ENCODE measurements around the gene TMEM72. TPM values are rescaled to one million over a fixed set of nuclear protein-coding genes. Genes with fewer than 3 reads are reported as not detected.
A peak's percentile ranks its signal among the peaks of the same experiment; 100 is the strongest.

The TMEM72 gene
- total RNA-seq, 1 donor from 2014 or later = not detected

DNA sequence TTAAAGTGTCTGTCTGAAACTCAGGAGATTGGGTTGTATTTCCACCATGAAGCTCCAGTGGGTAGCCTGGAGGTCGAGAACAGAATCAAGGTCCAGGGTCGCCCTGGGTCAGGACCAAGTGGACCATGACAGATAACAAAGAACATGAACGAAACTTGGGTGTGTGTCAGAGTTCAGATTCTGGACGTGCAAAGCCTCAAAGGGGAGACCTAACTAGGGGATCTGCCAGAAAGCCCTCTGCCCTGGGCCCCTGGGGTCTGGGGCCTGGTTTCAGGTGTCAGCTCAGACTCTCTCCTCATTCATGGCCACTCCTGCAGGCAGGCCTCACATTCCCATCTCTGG lies 50.1 kb downstream of the TMEM72 start:
- TF ChIP-seq POLR2AphosphoS5 (IDR thresholded peaks at IDR 0.05; ENCODE audit: insufficient read depth in 1 of 2, low read depth in 1 of 2) (no peak), POLR2A (IDR thresholded peaks at IDR 0.05) (no peak)
- TF ChIP-seq, protein P1, sequence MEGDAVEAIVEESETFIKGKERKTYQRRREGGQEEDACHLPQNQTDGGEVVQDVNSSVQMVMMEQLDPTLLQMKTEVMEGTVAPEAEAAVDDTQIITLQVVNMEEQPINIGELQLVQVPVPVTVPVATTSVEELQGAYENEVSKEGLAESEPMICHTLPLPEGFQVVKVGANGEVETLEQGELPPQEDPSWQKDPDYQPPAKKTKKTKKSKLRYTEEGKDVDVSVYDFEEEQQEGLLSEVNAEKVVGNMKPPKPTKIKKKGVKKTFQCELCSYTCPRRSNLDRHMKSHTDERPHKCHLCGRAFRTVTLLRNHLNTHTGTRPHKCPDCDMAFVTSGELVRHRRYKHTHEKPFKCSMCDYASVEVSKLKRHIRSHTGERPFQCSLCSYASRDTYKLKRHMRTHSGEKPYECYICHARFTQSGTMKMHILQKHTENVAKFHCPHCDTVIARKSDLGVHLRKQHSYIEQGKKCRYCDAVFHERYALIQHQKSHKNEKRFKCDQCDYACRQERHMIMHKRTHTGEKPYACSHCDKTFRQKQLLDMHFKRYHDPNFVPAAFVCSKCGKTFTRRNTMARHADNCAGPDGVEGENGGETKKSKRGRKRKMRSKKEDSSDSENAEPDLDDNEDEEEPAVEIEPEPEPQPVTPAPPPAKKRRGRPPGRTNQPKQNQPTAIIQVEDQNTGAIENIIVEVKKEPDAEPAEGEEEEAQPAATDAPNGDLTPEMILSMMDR (IDR thresholded peaks at IDR 0.05) = no peak
- DNase-seq (ENCODE audit: extremely low spot score in 2 of 2) = peak in 1 of 2 donors; percentile 86
- H3K36me3 ChIP-seq = no peaks in the 10 kb centered on the region

DNA sequence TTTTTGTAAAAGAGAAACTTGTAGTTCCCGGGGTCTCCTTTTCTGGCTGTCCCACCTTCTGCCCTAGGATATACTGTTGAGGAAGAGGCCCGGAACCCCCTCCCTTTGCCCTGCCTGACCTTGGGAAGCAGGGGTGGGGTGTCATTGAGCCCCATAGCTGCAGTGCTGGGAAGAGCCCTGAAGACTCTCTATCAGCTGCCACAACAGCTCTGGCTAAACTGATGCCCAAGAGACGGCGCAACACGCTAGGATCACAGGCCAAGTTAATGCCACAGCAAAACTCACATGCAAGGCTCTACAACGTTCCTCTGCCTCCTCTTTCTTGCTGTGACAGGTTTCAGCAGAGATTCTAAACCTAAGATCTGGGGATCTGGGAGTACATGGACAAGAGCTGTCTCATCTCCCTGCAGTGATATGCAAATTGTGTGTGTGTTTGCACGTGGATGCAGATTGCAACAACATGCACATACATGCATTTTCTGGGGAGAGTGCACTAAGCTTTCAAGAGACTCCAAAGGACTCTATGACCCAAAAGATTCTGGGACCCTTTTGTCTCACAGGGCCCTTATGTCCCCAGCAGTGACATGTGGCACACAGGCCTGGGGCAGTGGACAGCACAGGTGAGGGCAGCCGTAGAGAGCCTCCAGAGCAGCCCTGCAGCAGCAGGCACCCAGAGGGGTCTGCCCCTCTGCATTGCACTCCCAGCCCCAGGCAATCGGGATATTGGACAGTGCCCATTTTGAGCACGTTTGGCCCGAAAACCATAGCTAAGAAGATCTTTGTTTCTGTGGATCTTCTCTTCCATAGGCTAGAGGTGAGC lies 51.0 kb downstream of the TMEM72 start:
- H3K4me1 ChIP-seq = peaks cover 67% of the 10 kb centered on the region
- no peaks in the 10 kb centered on the region for H3K9me3 ChIP-seq
- H3K4me3 ChIP-seq = peak overlapping the region in 1 of 2 donors; percentile 75
- intact Hi-C loops (cut with DNase I) = no loop called here
- no peaks in the 10 kb centered on the region for H3K27me3 ChIP-seq
- no peak for TF ChIP-seq POLR2A (IDR thresholded peaks at IDR 0.05)
- no peaks in the 10 kb centered on the region for H3K36me3 ChIP-seq
- DNase-seq (ENCODE audit: extremely low spot score in 2 of 2) = peak in 1 of 2 donors; percentile 40
- H3K27ac ChIP-seq = no peak overlapping the region

More for the DNA sequence above, 50.1 kb downstream of the TMEM72 start:
- Histone ChIP-seq H3K27me3 (no peaks in the 10 kb centered on the region), H3K4me1 (peaks cover 62% of the 10 kb centered on the region), H3K4me3 (peak overlapping the region in 1 of 2 donors; percentile 75), H3K27ac (no peak overlapping the region), H3K9me3 (no peaks in the 10 kb centered on the region)
- intact Hi-C loops (cut with DNase I) = no loop called here

DNA sequence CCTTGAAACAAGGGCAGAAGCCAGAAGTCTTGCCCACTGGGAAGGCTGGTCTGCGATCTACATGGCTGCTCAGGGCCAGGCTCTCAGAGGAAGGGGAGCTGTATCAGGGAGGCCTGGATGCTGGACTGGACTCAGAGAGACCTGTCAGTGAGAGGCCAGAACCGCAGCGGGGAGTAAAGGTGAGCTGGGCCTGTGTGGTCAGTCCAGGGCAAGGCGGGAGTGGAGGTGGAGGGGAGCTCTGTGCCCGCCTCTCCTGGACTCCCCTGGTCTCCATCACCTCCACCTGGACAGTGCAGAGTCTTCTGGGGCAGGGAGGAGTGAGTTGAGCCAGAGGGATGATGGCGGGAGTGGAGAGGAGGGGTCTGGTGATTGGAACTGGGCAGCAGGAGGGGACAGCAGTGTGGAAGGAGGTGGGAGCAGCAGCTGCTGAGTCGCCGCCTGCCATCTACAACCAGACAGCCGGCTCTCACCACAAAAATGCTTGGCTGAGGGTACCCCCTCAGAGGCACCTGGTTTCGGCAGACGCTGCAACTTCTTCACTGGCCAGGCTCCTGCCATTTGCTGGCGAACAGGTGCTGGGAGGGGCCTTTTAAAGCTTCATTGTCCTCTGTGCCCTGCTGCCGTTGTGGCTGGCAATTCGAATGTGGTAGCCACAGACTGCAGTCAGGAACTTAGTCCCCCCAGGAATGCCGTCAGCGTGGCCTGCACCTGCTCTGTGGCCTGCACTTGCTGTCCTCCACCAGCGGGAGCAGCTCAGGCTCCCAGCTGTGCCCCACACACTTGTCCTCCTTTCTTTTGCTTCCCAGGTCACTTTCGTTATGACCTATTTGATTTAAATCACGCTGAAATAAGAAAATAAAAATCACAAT lies 52.0 kb downstream of the TMEM72 start:
- peak overlapping the region; percentile 35 for H3K27ac ChIP-seq
- peaks cover 66% of the 10 kb centered on the region for H3K4me1 ChIP-seq
- intact Hi-C loops (cut with DNase I) = no loop called here
- DNase-seq (ENCODE audit: extremely low spot score in 2 of 2) = peak in 1 of 2 donors; percentile 80
- H3K27me3 ChIP-seq = no peaks in the 10 kb centered on the region
- H3K9me3 ChIP-seq = no peaks in the 10 kb centered on the region
- H3K36me3 ChIP-seq = no peaks in the 10 kb centered on the region
- TF ChIP-seq, protein P1 (IDR thresholded peaks at IDR 0.05) = no peak
- no peak for TF ChIP-seq POLR2AphosphoS5 (IDR thresholded peaks at IDR 0.05; ENCODE audit: insufficient read depth in 1 of 2, low read depth in 1 of 2)
- TF ChIP-seq POLR2A (IDR thresholded peaks at IDR 0.05) = no peak
- peak overlapping the region in 1 of 2 donors; percentile 8 for H3K4me3 ChIP-seq

DNA sequence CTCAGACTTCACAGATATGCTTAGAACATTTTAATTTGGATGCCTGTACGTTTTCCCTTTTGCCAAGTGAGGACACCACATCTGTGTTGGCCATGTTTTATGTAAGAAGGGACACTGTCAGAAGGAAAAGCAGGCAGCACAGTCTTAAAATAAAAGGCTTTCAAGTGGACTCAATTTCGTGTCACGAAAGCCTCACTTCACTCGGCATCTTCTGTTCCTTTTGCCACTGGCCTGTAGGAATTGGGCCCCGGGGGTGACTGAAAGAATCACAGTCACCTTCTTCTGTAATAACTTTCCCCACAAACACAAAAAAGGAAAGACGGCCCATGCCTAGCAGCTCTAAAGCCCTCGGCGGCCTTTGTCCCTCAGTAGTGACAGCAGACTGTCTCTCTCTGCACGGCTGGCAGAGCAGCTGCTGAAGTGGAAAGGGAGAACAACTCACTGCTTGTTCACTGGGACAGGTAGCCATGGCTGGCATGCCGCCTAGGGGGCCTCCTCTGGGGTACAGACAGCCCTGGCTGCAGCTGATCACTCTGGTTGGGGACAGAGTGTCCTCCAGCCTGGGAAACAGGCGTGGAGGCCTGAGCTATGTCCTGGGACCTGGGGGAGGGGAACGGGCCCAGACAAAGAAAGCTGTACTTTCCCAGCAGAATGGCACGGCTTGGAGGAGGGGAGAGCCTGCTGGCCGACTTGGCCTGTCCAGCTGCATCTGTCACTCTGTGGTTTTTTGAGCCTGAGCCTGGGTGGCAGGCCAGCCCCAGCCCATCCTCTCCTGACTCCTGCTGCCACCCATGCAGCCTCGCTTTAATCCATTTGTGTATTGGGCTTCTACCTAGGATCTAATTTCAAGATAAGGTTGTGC lies 52.9 kb downstream of the TMEM72 start:
- peak overlapping the region; percentile 35 for H3K27ac ChIP-seq
- H3K9me3 ChIP-seq = no peaks in the 10 kb centered on the region
- H3K27me3 ChIP-seq = no peaks in the 10 kb centered on the region
- intact Hi-C loops (cut with DNase I) = no loop called here
- peak in 1 of 2 donors; percentile 85 for DNase-seq (ENCODE audit: extremely low spot score in 2 of 2)
- H3K4me1 ChIP-seq = peaks cover 62% of the 10 kb centered on the region
- no peaks in the 10 kb centered on the region for H3K36me3 ChIP-seq
- TF ChIP-seq, protein P1 (IDR thresholded peaks at IDR 0.05) = no peak
- TF ChIP-seq POLR2AphosphoS5 (IDR thresholded peaks at IDR 0.05; ENCODE audit: insufficient read depth in 1 of 2, low read depth in 1 of 2) (peak in 1 of 2 donors; percentile 49), POLR2A (IDR thresholded peaks at IDR 0.05) (no peak)
- peak overlapping the region in 1 of 2 donors; percentile 8 for H3K4me3 ChIP-seq

DNA sequence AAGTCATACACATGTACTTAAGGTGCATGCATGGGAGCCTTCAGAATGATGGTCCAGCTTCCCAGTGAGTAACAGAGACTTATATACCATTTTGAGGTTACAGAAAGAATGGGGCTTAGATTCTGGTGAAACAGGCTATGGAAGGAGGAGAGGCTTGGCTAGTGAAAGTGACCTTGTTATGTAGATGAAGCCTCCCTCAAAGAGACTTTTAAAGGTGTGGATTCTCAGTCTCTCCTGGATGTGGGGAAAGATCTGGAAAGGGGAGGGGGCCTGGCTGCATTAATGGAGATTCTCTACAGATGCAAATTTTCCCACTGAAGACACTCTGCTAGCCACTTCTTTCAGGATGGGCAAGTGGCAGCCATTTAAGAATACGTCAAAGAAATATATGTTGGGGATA lies 54.0 kb downstream of the TMEM72 start:
- intact Hi-C loops (cut with DNase I) = no loop called here
- Histone ChIP-seq H3K4me1 (peaks cover 57% of the 10 kb centered on the region), H3K27ac (peak overlapping the region; percentile 13), H3K27me3 (no peaks in the 10 kb centered on the region), H3K36me3 (no peaks in the 10 kb centered on the region), H3K9me3 (no peaks in the 10 kb centered on the region), H3K4me3 (no peak overlapping the region)
- TF ChIP-seq POLR2AphosphoS5 (IDR thresholded peaks at IDR 0.05; ENCODE audit: insufficient read depth in 1 of 2, low read depth in 1 of 2) (no peak), POLR2A (IDR thresholded peaks at IDR 0.05) (no peak)
- TF ChIP-seq, protein P1 (IDR thresholded peaks at IDR 0.05) = no peak
- DNase-seq (ENCODE audit: extremely low spot score in 2 of 2) = peak in 1 of 2 donors; percentile 20

All from vagina (tissue), 2 donors.